NCI-H1105 (cell line): ENCODE measurements around the gene PHF12.
"Not testable (repeated sequence)": the region's sequence is repeated elsewhere in the genome, so short reads cannot be mapped to it uniquely, and the experiment has no call there.

Experiments
- DNase-seq: peaks from one replicate; lab custom pipeline; 2025; lab: John Stamatoyannopoulos, UW

The PHF12 gene

GRCh38 chr17:28901866-28902818 is 49.2 kb downstream of the PHF12 start:
- DNase-seq = peak; percentile 51

- DNase-seq = no peak
These were observed 50.2 kb downstream of the PHF12 start for GRCh38 chr17:28900986-28901726.

- no peak for DNase-seq
These were observed 52.0 kb downstream of the PHF12 start for GRCh38 chr17:28899212-28899815.

GRCh38 chr17:28898527-28898955 is 52.8 kb downstream of the PHF12 start:
- no peak for DNase-seq

- no peak for DNase-seq
These were observed 53.4 kb downstream of the PHF12 start for GRCh38 chr17:28897769-28898526.

GRCh38 chr17:28896884-28897768 is 54.2 kb downstream of the PHF12 start, which contains the start of gene FLOT2:
FLOT2 (minus strand) TSS chr17:28897733; CDS start chr17:28897574, 159 bp downstream.
- DNase-seq = peak; percentile 60

- DNase-seq = no peak
These were observed 54.8 kb downstream of the PHF12 start for GRCh38 chr17:28896491-28896883.

GRCh38 chr17:28895794-28896447 is 55.4 kb downstream of the PHF12 start:
- no peak for DNase-seq

GRCh38 chr17:28893248-28894183 is 57.8 kb downstream of the PHF12 start:
- not testable (repeated sequence) for DNase-seq

GRCh38 chr17:28892024-28892423 is 59.3 kb downstream of the PHF12 start:
- DNase-seq = no peak

- DNase-seq = no peak
These were observed 60.1 kb downstream of the PHF12 start for GRCh38 chr17:28891201-28891600.

GRCh38 chr17:28889996-28890395 is 61.3 kb downstream of the PHF12 start:
- DNase-seq = no peak

- DNase-seq = no peak
These were observed 62.5 kb downstream of the PHF12 start for GRCh38 chr17:28888832-28889231.

GRCh38 chr17:28887871-28888471 is 63.3 kb downstream of the PHF12 start:
- DNase-seq = no peak

- no peak for DNase-seq
These were observed 65.4 kb downstream of the PHF12 start for GRCh38 chr17:28885951-28886350.

- DNase-seq = no peak
These were observed 66.0 kb downstream of the PHF12 start for GRCh38 chr17:28885363-28885762.

- no peak for DNase-seq
These were observed 67.2 kb downstream of the PHF12 start for GRCh38 chr17:28883967-28884702.
